ENCODE results near the gene GTF3C5. TPM values are rescaled to one million over a fixed set of nuclear protein-coding genes. Genes with fewer than 3 reads are reported as not detected.
A peak's percentile ranks its signal among the peaks of the same experiment; 100 is the strongest.

The GTF3C5 gene
- total RNA-seq, 1 donor from 2014 or later, result 83.6 TPM

- H3K36me3 Mint-ChIP-seq, result peaks cover 8% of the 10 kb centered on the region
- no peaks in the 10 kb centered on the region for H3K27me3 Mint-ChIP-seq
- H3K4me1 Mint-ChIP-seq (ENCODE audit: unreplicated experiment), result no peaks in the 10 kb centered on the region
- no peak overlapping the region for H3K4me3 Mint-ChIP-seq
- no peak for DNase-seq (ENCODE audit: extremely low spot score, unreplicated experiment)
- no peaks in the 10 kb centered on the region for H3K9me3 Mint-ChIP-seq
- no peak overlapping the region for H3K27ac Mint-ChIP-seq
- TF ChIP-seq CTCF (conservative IDR thresholded peaks at IDR 0.05), result no peak
These were observed 21.3 kb downstream of the GTF3C5 start for GRCh38 chr9:133051966-133052539.

- H3K4me3 Mint-ChIP-seq, result no peak overlapping the region
- no peaks in the 10 kb centered on the region for H3K27me3 Mint-ChIP-seq
- peaks cover 12% of the 10 kb centered on the region for H3K36me3 Mint-ChIP-seq
- no peak for DNase-seq (ENCODE audit: extremely low spot score, unreplicated experiment)
- peaks cover under 1% of the 10 kb centered on the region for H3K4me1 Mint-ChIP-seq (ENCODE audit: unreplicated experiment)
- no peak for TF ChIP-seq CTCF (conservative IDR thresholded peaks at IDR 0.05)
- H3K27ac Mint-ChIP-seq, result no peak overlapping the region
- H3K9me3 Mint-ChIP-seq, result no peaks in the 10 kb centered on the region
These were observed 23.5 kb downstream of the GTF3C5 start for GRCh38 chr9:133054194-133054890.

GRCh38 chr9:133054966-133055365 is 24.2 kb downstream of the GTF3C5 start:
- TF ChIP-seq CTCF (conservative IDR thresholded peaks at IDR 0.05), result no peak
- Mint-ChIP-seq H3K36me3 (peaks cover 12% of the 10 kb centered on the region), H3K9me3 (no peaks in the 10 kb centered on the region), H3K27ac (no peak overlapping the region), H3K4me1 (ENCODE audit: unreplicated experiment) (peaks cover 6% of the 10 kb centered on the region), H3K4me3 (no peak overlapping the region), H3K27me3 (no peaks in the 10 kb centered on the region)
- no peak for DNase-seq (ENCODE audit: extremely low spot score, unreplicated experiment)

- Mint-ChIP-seq H3K9me3 (no peaks in the 10 kb centered on the region), H3K27me3 (no peaks in the 10 kb centered on the region), H3K36me3 (peaks cover 12% of the 10 kb centered on the region), H3K4me1 (ENCODE audit: unreplicated experiment) (peaks cover 10% of the 10 kb centered on the region), H3K4me3 (no peak overlapping the region), H3K27ac (peak overlapping the region; percentile 16)
- TF ChIP-seq CTCF (conservative IDR thresholded peaks at IDR 0.05), result no peak
- no peak for DNase-seq (ENCODE audit: extremely low spot score, unreplicated experiment)
These were observed 25.1 kb downstream of the GTF3C5 start for GRCh38 chr9:133055788-133056420.

- peak overlapping the region; percentile 16 for H3K27ac Mint-ChIP-seq
- no peaks in the 10 kb centered on the region for H3K9me3 Mint-ChIP-seq
- DNase-seq (ENCODE audit: extremely low spot score, unreplicated experiment), result no peak
- peaks cover 12% of the 10 kb centered on the region for H3K36me3 Mint-ChIP-seq
- peaks cover 10% of the 10 kb centered on the region for H3K4me1 Mint-ChIP-seq (ENCODE audit: unreplicated experiment)
- TF ChIP-seq CTCF (conservative IDR thresholded peaks at IDR 0.05), result no peak
- no peak overlapping the region for H3K4me3 Mint-ChIP-seq
- no peaks in the 10 kb centered on the region for H3K27me3 Mint-ChIP-seq
These were observed 25.7 kb downstream of the GTF3C5 start for GRCh38 chr9:133056533-133056932.

Data from type B pancreatic cell (in vitro differentiated cells).